Stimulated activated CD8-positive, alpha-beta memory T cell treated with anti-CD3 and anti-CD28 coated beads, Interleukin-7, amount 100 ng/mL, for 4 hours (primary cell): Measurements from ENCODE around the gene BNIP5.

Source experiments
- DNase-seq, 2 donors: peaks; one replicate each; pipeline ENCODE4 v3.0.0-alpha.2; 2020; ENCODE audit warnings: low read depth in 2 of 2

The BNIP5 gene, protein sequence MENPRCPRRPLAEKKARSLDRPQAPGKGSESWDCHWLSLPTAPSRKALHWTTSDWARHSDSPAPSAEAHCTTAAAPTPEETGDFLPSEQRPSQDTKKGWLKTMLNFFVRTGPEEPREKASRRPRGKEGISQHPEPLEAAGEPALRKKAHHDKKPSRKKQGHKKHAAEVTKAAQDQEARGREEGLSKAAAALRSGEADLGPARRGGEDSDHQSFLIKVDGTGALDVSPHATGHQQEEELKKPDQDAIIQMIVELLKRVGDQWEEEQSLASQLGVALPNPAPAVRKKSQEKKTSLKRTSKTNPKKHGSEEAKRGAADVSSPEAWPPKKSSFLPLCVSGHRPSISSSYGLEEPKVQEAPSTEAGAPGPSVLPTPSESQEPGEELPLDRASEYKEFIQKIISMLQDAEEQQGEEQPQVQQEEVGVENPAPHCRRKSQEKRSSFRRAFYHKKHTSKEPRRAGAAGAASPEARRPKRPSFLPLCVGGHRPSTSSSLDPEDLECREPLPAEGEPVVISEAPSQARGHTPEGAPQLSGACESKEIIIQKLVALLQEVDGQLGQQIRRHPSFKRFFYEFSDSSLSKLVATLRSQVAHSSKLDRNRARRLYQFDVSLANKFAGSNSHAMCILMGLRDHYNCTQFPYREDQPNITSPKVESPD

GRCh38 chr6:36336779-36337241 is at the start of gene BNIP5:
Gene BNIP5, minus strand, starts transcription at chr6:36336888. Its CDS starts 6,198 bp downstream, at chr6:36330690.
- DNase-seq, result no peak

- DNase-seq, result no peak
These were observed 47.4 kb upstream of the BNIP5 start for GRCh38 chr6:36384095-36384494.

- DNase-seq, result no peak
These were observed 46.9 kb upstream of the BNIP5 start for GRCh38 chr6:36383606-36384005.

DNA sequence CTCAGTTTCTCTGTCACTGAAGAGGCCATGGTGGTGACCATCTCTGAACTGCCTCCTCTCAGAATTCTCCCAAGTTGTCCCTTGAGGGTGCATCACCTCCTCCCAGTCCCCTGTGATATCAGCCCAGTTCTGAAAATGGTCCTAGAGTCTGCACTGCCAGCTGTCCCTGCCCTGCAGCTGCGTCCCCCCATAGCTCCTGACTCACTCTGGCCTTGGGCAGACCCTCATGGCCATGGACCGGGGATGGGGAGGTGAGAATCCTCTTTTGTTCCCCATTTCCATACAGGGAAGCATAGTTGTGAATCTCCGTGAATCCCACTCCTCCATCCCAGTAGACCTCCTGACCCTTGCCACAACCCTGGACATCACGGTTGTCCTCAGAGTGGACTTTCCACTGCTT is 46.3 kb upstream of the BNIP5 start:
- DNase-seq, result no peak

DNA sequence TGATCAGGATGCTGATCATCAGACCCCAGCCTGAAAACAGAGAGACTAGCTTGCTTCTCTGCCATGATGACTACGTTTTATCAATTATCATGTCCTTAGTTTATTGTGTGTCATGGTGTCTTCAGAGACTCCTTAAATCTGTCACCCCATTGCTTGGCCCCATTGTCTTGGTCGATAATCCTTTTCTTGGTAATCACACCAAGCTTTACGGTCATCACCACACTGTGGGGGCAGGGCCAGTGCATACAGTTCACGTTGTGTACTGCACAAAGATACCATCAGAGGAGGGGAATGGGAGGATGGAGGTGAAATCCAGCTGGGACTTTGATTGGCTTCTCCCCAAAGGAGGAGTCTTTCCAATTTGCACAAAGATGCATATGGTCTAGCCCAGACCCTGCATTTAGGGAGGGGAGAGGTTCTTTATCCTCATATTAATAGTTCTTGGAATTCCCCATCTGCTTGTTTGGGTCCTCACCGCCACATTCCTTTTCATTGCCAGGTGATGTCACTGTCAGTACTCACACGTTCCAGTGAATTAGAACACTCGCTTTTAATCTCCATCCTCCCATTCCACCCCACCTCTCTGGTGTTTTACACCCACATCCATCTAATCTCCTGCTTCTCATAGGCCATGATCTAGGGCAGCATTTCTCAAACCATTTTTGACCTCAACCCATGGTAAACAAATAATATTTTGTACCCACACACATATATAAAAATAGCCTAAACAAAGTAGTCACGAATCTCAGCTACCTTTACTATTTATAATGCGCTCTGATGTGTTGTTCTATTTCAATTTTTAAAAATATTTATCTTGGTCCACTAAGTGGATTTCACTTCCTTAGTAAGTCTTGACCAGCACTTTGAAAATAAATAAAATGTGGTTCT is 45.1 kb upstream of the BNIP5 start:
- no peak for DNase-seq

DNA sequence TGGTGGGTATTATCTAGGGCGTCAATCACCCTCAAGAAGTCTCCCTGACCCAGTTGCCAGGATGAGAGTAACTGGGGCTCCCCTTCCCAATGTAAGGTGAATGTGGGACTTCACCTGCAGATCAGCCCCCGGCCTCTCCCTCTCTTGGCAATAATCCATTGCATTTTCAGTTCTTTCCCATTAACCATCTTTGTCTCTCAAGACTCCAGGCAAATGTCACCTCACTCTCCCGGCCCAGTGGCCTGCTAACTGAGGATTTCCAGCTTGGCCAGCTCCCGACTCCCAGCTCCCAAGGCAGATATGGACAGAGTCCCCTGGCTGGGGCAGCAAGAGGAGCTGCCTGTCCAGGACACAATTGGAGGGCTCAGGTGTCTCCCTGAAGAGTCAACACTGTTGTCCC is 43.5 kb upstream of the BNIP5 start:
- no peak for DNase-seq

DNA sequence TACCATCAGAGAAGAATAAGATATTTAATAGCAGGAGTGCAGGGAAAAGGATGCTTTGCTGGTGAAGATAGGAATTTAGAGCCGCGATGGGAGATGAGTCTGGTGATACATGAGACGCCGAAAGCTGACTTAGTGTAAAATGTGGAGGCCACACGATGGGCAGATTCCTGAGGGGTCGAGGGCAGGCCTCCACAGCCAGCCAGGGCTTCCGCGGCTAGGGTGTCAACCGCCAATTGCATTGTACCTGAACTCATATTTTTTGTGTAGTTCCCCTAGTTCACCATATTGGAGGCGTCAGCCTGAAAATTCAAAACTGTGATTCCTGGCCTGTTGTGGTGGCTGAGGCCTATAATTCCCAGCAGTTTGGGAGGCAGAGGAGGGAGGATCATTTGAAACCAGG is 42.2 kb upstream of the BNIP5 start:
- no peak for DNase-seq

DNA sequence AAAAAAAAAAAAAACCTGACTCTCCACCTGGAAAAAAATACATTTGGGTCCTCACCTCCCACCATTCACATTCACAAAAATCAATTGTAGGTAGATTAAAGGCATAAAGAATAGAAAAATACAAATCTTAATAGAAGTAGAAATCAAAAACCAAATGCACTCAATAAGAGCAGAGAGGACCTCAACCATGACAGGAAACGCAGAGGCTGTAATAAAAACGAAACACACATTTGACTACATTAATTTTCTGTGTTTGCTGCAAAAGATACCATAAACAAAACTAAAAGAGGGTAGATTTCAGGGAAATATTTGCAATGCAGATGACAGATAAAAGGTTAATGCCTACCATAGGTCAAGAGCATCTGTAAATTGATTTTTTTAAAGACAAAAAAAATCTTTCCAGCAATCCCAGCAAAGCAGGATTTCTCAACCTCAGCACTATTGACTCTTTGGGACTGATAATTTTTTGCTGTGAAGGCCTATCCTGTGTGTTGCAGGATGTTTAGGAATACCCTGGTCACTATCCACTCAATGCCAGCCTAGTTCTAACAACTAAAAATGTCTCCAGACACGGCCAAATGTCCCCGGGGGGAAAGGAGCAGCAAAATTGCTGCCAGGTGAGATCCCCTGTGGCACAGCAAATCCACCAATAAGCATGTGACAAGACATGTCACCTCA is 41.7 kb upstream of the BNIP5 start:
- no peak for DNase-seq

DNA sequence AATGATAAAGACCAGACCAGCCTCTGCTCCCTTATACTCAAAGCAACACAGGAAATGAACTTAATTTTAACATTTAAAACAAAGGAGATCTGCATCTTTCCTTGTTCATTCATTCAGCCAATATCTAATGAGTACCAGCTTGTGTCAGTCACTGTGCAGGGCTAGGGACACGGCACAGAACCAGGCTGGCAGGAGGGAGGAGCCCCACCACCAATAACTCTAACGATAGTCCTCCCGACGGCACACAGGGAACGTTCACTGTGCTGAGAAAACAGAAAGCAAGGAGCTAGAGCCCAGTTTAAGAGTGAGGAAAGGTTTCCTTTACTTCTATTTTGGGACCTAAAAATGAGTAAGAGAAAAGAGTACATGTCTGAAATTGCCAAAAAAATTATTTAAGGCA is 40.9 kb upstream of the BNIP5 start:
- DNase-seq, result no peak

DNA sequence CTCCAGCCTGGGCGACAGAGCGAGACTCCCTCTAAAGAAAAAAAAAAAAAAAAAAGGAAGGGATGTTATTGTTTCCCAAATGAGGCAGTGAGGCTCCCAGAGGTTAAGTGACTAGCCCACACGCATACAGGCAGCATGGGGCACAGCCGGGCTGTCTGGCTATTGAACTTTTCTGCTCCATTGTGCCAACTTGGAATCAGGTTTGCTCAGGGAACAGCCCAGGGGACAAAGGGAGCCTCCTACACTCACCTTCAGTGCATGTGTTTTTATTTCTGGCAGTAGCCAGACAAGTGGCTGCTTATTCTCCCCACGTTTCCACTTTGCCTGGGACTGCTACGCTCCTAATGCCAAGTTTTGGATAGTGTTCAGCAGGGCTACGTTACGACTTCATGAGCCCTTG is 40.1 kb upstream of the BNIP5 start:
- DNase-seq, result no peak

DNA sequence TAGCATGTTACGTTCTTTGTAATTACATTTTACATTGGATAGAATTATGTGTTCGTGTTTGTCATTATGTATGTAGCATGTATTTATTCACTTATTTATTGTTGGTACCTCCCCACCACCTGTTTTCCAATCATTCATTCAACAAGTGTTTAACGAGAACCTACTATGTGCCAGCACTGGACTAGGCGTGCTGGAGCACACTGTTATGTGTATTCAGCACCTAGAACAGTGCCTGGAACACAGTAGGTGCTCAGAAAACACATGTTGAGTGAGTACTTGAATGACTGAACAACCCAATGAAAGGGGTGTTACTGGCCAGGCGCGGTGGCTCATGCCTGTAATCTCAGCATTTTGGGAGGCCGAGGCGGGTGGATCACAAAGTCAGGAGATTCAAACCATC is 39.5 kb upstream of the BNIP5 start:
- no peak for DNase-seq

GRCh38 chr6:36375644-36376155 is 39.0 kb upstream of the BNIP5 start:
- DNase-seq, result no peak

GRCh38 chr6:36374972-36375371 is 38.3 kb upstream of the BNIP5 start:
- no peak for DNase-seq

DNA sequence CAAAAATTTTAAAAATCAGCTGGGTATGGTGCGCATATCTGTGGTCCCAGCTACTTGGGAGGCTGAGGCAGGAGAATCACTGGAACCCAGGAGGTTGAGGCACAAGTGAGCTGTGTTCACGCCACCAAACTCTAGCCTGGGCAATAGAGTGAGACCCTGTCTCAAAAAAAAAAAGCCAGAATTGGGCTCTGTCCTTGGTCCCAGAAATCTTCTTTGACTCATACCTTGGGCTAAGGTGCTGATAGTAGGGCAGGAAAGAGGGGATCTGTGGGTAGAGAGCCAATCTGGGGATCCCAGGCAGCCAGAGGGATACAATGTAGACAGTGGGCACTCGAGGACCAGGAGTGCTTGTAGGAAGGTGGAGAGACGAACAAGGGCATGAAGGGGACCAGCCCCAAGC is 37.5 kb upstream of the BNIP5 start:
- no peak for DNase-seq

GRCh38 chr6:36373368-36374019 is 36.8 kb upstream of the BNIP5 start:
- no peak for DNase-seq

DNA sequence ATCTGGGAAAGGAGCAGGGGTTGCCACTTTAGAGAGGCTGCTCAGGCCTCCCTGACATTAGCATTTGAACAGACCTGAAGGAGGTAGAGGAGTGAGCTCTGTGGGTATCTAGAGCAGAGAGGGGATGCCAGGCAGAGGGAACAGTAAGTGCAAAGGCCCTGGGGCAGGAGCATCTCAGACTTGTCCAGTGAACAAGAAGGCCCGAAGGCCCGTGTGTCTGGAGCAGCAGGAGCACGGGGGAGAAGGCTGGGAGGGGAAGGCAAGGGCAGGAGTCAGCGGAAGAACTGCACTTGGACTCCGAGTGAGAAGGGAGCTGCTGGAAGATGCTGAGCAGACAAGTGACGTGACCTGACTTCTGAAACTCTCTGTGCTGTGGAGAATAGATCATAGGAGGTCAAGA is 35.4 kb upstream of the BNIP5 start:
- DNase-seq, result no peak

DNA sequence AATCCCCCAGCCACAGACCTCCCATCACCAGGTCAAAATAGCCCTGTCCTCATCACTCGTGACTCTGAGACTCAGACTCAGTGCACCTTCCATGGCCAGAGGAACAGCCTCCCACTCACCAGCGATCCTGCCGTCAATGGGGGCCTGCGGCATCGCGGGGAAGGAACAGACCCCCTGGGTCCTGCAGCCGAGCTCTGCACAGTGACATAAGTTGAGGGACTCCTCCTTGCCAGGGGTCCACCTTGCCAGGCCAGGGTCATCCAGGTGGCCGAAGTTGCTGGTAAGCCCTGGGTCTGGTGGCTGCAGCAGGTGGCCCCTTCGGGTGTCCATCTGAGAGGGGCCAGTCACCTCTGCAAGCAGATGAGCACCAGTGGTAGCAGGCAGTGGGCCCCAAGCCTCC is 34.5 kb upstream of the BNIP5 start:
- no peak for DNase-seq

DNA sequence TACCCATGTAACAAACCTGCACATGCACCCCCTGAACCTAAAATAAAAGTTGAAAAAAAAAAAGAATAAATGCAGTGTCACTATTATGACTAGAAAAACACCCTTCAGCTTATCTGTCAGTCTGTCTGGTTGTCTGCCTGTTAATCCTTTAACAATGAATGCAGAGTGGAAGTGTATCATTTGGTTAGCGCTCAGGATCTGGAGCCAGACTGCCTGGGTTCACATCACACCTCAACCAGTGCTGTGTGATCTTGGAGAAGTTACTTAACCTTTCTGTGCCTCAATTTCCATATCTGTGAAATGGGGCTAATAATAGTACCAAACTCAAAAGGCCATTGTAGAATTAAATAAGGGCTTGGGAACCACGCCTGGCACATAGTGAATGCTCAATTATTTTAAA is 34.0 kb upstream of the BNIP5 start:
- DNase-seq, result no peak

DNA sequence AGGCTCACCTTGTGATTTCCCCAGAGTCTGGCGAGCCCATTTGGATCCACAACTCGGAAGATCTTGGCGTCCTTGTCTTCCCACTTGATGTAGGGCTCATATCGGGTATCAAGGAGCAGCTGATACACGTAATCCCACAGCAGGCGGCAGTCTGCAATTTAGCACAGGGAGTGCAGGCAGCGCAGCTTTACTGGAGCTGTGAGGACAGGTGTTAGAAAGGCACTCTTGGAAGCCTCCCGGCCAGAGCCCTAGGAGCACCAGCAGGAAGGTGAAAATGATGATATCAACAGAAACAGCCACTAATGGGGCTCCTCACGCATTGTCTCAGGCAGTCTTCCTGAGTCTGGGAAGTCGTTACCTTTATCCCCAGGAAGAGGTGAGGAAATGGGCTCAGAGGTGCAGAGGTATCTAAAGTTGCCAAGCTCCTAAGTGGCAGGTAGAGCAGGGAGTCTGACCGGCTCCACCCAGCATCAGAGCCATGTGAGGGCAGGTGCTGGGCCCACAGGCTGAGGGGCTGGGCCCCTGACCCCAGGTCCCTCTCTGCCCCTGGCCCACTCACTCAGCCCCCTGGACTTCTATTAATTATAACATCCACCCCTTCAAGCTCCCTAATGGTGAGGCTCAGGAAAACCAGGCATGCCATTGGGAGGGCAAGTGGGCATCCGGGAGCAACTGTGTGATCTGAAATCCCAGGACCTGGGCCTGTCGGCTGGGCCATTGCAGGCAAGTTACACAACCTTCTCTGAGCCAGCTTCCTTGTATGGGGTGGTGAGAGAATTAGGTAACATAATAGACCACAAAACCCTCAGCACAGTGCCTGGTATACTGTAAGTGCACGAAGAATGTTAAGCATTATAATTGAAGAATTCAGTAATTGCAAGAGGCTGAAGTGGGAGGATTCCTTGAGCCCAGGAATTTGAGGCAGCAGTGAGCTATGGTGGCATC is 32.5 kb upstream of the BNIP5 start:
- no peak for DNase-seq

GRCh38 chr6:36368421-36368820 is 31.7 kb upstream of the BNIP5 start:
- no peak for DNase-seq
